Measurements from ENCODE around the gene MAP2K4.

MAP2K4 gene

GRCh38 chr17:12040478-12040877 lies 19.8 kb downstream of the MAP2K4 start:
- DNase-seq = no peak

- no peak for DNase-seq
Observed at GRCh38 chr17:12041312-12041711, 20.6 kb downstream of the MAP2K4 start.

DNA sequence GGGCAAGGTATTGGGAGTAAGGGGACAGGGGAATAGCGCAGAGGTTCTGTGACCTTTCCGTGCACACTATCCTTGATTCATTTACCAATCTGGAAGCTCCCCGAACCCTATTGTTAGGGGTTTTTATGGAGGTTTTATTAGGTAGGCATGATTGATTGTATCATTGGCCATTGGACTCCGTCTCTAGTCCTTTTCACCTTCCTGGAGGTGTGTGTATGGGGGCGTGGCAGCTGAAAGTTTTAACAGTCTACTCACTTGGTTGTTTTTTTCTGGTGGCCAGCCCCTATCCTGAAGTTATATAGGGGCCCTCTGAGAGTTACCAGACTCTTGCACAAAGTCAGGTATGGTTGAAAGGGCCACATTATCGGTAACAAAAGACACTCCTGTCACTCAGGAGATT lies 23.0 kb downstream of the MAP2K4 start:
- no peak for DNase-seq

DNA sequence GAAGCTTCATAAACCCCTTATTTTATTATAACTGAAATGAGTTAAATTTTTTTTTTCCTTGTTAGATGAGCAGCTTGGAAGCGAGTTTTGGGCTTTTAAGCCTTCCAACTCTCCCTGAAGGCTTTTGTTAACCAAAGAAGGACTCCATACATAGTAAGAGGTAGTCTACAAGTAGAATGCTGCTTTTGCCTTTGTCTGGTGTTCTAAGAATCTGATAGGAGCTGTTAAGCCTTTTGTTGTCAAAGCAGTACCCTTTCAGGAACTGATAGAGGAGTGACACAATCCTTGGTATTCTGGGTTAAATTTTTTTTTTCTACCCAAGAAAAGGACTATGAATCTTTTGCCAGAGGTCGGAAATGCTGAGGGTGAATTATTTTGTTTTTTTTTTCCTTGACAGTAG lies 26.1 kb downstream of the MAP2K4 start:
- no peak for DNase-seq

GRCh38 chr17:12047681-12048376 lies 27.2 kb downstream of the MAP2K4 start:
- no peak for DNase-seq

DNA sequence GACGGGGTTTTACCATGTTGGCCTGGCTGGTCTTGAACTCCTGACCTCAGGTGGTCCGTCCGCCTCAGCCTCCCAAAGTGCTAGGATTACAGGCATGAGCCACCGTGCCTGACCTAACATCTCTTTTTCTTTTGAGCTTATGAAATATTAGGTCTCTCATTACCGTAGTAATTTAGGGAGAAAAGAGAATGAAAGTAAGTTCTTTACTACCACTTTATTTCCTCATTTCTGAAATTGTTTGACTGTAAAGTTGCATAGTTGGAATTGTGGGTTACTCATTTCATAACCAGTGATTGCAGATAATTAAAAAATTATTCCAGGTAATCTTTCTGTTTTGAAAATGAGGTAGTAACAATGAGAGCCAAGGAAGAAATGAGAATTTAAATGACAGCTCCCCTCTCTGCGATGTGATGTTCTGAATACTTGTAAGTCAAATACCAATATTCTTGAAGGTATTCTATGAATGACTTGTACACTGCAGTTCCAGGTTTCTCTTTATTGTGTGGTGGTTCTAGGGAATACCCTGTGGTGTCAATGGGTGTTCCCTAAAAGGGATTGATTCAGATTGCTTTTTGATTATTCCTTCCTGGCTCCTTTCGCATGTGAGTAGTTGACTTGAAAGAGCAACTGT lies 28.3 kb downstream of the MAP2K4 start:
- no peak for DNase-seq

GRCh38 chr17:12050646-12051225 lies 30.1 kb downstream of the MAP2K4 start:
- no peak for DNase-seq

- no peak for DNase-seq
Observed at GRCh38 chr17:12053552-12053951, 32.9 kb downstream of the MAP2K4 start.

DNA sequence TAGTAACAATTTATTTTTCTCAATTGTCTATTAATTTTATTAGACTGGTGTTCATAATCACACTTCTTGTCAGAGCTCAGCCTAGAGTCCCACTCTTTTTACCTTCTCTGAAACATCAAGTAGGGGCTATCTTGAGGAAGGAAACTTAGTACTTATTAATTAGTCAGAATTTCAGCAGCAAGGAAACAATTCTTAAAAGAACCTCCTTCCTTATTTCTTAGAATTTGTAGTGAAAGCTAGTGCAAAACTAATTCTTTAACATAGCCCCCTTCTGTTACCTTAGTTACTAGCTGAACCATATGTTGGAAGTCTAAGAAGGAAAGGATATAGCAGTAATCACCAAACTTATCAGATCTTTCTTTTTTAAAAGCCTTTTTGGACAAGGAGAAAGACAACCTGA lies 35.2 kb downstream of the MAP2K4 start:
- DNase-seq = no peak

DNA sequence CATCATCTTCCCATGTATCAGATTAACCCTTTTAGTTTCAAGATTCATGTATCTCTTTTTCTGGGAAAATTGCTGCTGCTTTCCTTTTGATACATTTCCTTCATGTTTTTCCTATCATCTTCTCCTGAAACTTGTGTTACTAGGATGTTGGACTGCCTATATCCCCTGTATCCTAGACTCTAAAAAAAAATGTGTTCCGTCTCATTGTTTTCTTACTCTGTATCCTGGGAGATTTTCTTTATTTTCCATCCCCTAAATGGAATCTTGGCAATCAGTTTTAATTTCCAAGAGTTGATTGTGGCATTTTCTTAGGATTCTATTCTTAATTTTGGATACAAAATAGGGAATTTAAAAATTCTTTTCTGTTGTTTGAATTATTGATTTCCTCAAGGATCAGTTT lies 36.8 kb downstream of the MAP2K4 start:
- no peak for DNase-seq

DNA sequence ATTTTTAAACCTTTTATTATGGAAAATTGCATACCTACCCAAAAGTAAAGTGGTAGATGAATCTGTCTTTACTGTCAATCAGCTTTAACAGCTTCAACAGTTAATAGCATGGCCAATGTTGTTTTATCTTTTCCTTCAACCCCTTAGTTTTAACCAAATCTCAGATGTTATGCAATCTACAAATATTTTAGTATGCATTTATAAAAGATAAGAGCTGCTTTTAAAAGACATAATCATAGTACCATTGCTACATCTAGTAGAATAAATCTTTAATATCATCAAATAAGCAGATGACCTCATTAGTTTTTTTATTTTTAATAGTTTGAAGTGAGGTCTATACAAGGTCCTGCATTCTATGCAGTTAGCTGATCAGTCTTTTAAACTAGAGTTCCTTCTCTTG lies 37.9 kb downstream of the MAP2K4 start:
- DNase-seq = no peak

- no peak for DNase-seq
Observed at GRCh38 chr17:12062249-12062648, 41.6 kb downstream of the MAP2K4 start.

- DNase-seq = no peak
Observed at GRCh38 chr17:12064395-12064794, 43.7 kb downstream of the MAP2K4 start.

DNA sequence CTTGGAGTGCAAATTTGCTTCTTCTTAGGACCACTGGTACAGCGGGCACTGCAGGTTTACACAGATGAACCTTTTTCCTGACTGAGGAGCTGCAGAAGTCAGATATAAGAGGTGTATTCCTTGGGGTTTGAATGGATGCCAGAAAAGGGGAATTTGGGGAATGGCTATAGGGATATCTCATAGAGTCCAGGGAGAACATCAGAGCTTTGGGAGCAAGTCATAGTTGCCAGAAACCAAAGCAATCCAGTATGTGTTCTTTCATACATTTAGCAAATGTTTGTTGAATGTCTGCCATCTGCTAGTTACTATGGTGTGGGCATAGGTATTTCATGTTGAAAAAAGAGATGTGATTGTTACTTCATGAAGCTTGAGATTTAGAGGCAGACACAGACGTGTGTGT lies 46.8 kb downstream of the MAP2K4 start:
- no peak for DNase-seq

GRCh38 chr17:12068946-12069345 lies 48.3 kb downstream of the MAP2K4 start:
- DNase-seq = no peak

DNA sequence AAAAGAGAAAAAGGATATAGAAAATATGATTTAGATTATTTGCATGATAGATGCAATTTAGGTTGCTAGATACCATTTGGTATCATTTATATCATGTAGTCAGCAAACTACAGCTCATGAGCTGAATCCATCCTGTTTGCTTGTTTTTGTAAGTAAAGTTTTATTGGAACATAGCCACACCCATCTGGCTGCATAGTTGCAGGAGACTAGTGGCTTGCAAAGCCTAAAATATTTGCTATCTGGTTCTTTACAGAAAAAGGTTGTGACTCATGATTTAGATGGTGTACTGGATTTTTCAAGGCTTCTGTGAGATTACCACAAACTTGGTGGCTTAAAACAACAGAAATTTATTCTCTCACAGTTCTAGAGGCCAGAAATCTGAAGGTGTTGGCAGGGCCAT lies 49.9 kb downstream of the MAP2K4 start:
- DNase-seq = no peak

- DNase-seq = no peak
Observed at GRCh38 chr17:12074346-12074745, 53.7 kb downstream of the MAP2K4 start.

DNA sequence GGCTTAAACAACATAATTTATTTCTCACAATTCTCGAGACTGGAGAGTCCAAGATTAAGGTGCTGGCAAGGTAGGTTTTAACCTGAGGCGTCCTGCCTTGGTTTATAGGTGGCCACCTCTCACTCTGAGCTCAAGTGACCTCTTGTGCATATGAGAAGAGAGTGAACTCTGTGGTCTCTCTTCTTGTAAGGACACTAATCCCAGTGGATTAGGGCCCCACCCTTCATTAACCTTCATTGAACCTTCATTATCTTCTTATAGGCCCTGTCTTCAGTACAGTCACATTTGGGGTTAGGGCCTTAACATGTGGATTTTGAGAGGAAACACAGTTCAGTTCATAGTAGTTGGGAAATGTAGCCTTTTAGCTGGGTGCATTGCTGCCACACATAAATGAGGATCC lies 57.1 kb downstream of the MAP2K4 start:
- no peak for DNase-seq

- no peak for DNase-seq
Observed at GRCh38 chr17:12078791-12079190, 58.1 kb downstream of the MAP2K4 start.

GRCh38 chr17:12081720-12082119 lies 61.0 kb downstream of the MAP2K4 start:
- no peak for DNase-seq

GRCh38 chr17:12085076-12085949 lies 64.6 kb downstream of the MAP2K4 start:
- DNase-seq = no peak

- no peak for DNase-seq
Observed at GRCh38 chr17:12088035-12088434, 67.4 kb downstream of the MAP2K4 start.

GRCh38 chr17:12089809-12090384 lies 69.2 kb downstream of the MAP2K4 start:
- DNase-seq = no peak

Measured in activated naive CD4-positive, alpha-beta T cell treated with anti-CD3 and anti-CD28 coated beads, Interleukin-2, amount 50 U/mL, for 16 hours (primary cell).